ENCODE measurements around the gene TXLNB. TPM values are rescaled to one million over a fixed set of nuclear protein-coding genes. Genes with fewer than 3 reads are reported as not detected.
A peak's percentile ranks its signal among the peaks of the same experiment; 100 is the strongest.

TXLNB gene
- total and polyA plus RNA-seq, 2 of the 4 experiments (the other 2 are of a cell fraction) = under 0.01 to 0.05 TPM

- no peak overlapping the region for H2AK5ac ChIP-seq (ENCODE audit: low read depth, low read length)
- H3K9me1 ChIP-seq (ENCODE audit: insufficient read depth, low read length) = no peaks in the 10 kb centered on the region
- in situ Hi-C loops (cut with MboI; ENCODE audit: low sequenced_read_pairs) (no loop called here), dilution Hi-C loops (cut with HindIII; ENCODE audit: low sequenced_read_pairs, unreplicated experiment) (no loop called here), intact Hi-C loops (cut with micrococcal nuclease) (no loop called here)
- H2BK5ac ChIP-seq (ENCODE audit: low read depth, low read length, poor library complexity, severe bottlenecking) = no peak overlapping the region
- no peak overlapping the region for H2BK15ac ChIP-seq (ENCODE audit: low read depth, low read length)
- H3K9ac ChIP-seq (ENCODE audit: low read depth, low read length) = no peak overlapping the region
- H3K4ac ChIP-seq (ENCODE audit: low read depth, low read length) = no peak overlapping the region
- no peak overlapping the region for H4K91ac ChIP-seq (ENCODE audit: insufficient read depth, low read depth, low read length)
- H4K8ac ChIP-seq (ENCODE audit: low read depth in 2 of 2, low read length in 2 of 2) = no peak overlapping the region
- WGBS, 2 experiments (ENCODE audit: extremely low coverage in 2 of 2, insufficient read length in 1 of 2) = 29% methylated on average over 1 of the region's 1 CpG; no CpG with 5 or more reads in 1 of the 2 experiments
- H4K5ac ChIP-seq (ENCODE audit: low read depth, low read length) = no peak overlapping the region
- H3K9me3 ChIP-seq (ENCODE audit: control insufficient read depth, insufficient read depth, low read length) = no peaks in the 10 kb centered on the region
- peak overlapping the region; percentile 74 for H2AK9ac ChIP-seq (replicated peaks; ENCODE audit: low read depth, low read length, poor library complexity)
- TF ChIP-seq RAD21 (IDR thresholded peaks at IDR 0.05; ENCODE audit: low read length) (no peak), CHD1 (IDR thresholded peaks at IDR 0.05; ENCODE audit: low read depth, low read length) (no peak), USF2 (IDR thresholded peaks at IDR 0.05; ENCODE audit: low read depth, low read length) (no peak), MAZ (IDR thresholded peaks at IDR 0.05; ENCODE audit: borderline replicate concordance, low read depth, low read length) (no peak), BHLHE40 (IDR thresholded peaks at IDR 0.05; ENCODE audit: low read depth, low read length) (no peak), SMC3 (IDR thresholded peaks at IDR 0.05; ENCODE audit: low read depth, low read length) (no peak), CTCF (conservative IDR thresholded peaks at IDR 0.05; ENCODE audit: low read depth, low read length) (no peak), MAFK (IDR thresholded peaks at IDR 0.05; ENCODE audit: low read depth, low read length) (no peak), CEBPB (IDR thresholded peaks at IDR 0.05; ENCODE audit: low read depth, low read length) (no peak), POLR2A (IDR thresholded peaks at IDR 0.05; ENCODE audit: low read depth, low read length) (no peak), RCOR1 (IDR thresholded peaks at IDR 0.05; ENCODE audit: insufficient replicate concordance, low read length) (no peak), RFX5 (IDR thresholded peaks at IDR 0.05; ENCODE audit: low read depth, low read length) (no peak), ELK1 (IDR thresholded peaks at IDR 0.05; ENCODE audit: borderline replicate concordance, low read depth, low read length) (no peak), MXI1 (IDR thresholded peaks at IDR 0.05; ENCODE audit: borderline replicate concordance, low read depth, low read length) (no peak), FOS (IDR thresholded peaks at IDR 0.05; ENCODE audit: low read depth, low read length) (no peak), NFE2L2 (IDR thresholded peaks at IDR 0.05; ENCODE audit: low read depth, low read length) (no peak)
- no peak overlapping the region for H3K23ac ChIP-seq (ENCODE audit: low read depth, low read length)
- H4K20me1 ChIP-seq (ENCODE audit: insufficient read depth, low read length) = no peaks in the 10 kb centered on the region
- ATAC-seq (ENCODE audit: low read depth) (no peak), DNase-seq (no peak)
- H2BK120ac ChIP-seq (ENCODE audit: low read depth, low read length) = no peak overlapping the region
- POLR2A ChIA-PET (ENCODE audit: unreplicated experiment) = no interaction called here
- CTCF ChIA-PET = no interaction called here
- no peak overlapping the region for H3K27ac ChIP-seq (ENCODE audit: insufficient read depth, low read length)
- peaks cover 3% of the 10 kb centered on the region; the same call in 1 of the 2 replicates for H3K4me1 ChIP-seq (ENCODE audit: control insufficient read depth, insufficient read depth, low read length)
- H3K79me1 ChIP-seq (ENCODE audit: low read depth in 1 of 2, low read length in 2 of 2) = no peaks in the 10 kb centered on the region
- no peak overlapping the region for H3K4me3 ChIP-seq (ENCODE audit: insufficient read depth, low read depth, low read length)
- H3K56ac ChIP-seq (ENCODE audit: extremely low read depth, insufficient read depth, low read length) = no peak overlapping the region
- H3K18ac ChIP-seq (ENCODE audit: low read depth, low read length) = no peak overlapping the region; the same call in 1 of the 2 replicates
- H3K14ac ChIP-seq (replicated peaks; ENCODE audit: low read depth, low read length) = no peak overlapping the region
- H3K4me2 ChIP-seq (ENCODE audit: low read depth, low read length) = no peak overlapping the region
- H2BK20ac ChIP-seq (ENCODE audit: low read depth, low read length) = no peak overlapping the region
- H3K27me3 ChIP-seq (ENCODE audit: control insufficient read depth, insufficient read depth, low read length) = no peaks in the 10 kb centered on the region
- no peaks in the 10 kb centered on the region for H3K36me3 ChIP-seq (ENCODE audit: control insufficient read depth, insufficient read depth, low read length)
- no TSS peak for BruUV-seq (replicated peaks)
- peak overlapping the region; percentile 1 for H2AFZ ChIP-seq (replicated peaks; ENCODE audit: low read length, poor library complexity)
Observed at GRCh38 chr6:139325686-139326085, 33.9 kb upstream of the TXLNB start.
